GM12864 (cell line): ENCODE measurements around the gene SMIM24.
"Not testable (repeated sequence)": the region's sequence is repeated elsewhere in the genome, so short reads cannot be mapped to it uniquely, and the experiment has no call there.

Source experiments
- DNase-seq: peaks from one replicate; pipeline ENCODE4 v3.0.0-alpha.2; 2011; ENCODE audit warnings: low read depth
- H3K4me3 ChIP-seq: 2 replicates; pipeline ENCODE4 v1.5.1; 2011; ENCODE audit warnings: mild to moderate bottlenecking, low read depth, low read length, control low read depth
- CTCF ChIP-seq: IDR thresholded peaks from 2 replicates; pipeline ENCODE4 v1.5.1; 2011; ENCODE audit warnings: low read depth, mild to moderate bottlenecking, moderate library complexity, low read length, control low read depth, inconsistent platforms; ENCODE audit errors: missing control alignments

Gene SMIM24

DNA sequence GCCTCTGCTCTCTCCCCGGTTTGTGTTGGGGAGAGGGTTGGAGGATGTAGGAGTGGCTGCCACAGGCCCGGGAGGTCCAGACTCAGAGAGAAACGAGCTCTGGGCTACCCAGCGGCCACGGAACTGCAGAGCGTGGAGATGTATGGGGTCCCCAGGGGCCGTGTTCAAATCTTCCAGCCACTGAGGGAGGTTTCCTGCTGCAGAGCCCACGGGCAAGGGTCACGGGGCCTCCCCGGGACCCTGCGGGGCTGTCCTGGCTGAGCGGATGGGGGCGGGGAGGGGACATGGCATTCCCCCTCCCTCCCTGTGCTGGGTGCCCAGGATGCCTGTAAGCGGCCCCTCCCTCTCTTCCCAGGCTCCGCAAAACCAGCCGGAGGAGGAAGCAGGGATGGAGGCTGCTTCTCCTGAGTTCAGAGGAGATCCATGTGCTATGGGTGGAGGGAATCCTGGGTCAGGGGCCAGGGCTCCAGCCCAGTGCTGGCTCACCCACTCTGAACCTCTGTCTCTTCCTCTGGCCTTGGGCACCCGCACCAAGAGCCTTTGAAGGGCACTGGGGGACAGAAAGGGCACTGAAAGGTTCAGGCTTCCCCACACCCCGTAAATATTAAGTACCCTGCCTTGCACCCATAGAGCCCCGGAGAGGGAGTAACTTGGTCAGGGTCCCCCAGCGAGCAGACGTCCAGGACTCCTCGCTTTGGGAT, 22.6 kb downstream of the SMIM24 start:
- DNase-seq, result no peak
- no peak overlapping the region for H3K4me3 ChIP-seq
- no peak for TF ChIP-seq CTCF

DNA sequence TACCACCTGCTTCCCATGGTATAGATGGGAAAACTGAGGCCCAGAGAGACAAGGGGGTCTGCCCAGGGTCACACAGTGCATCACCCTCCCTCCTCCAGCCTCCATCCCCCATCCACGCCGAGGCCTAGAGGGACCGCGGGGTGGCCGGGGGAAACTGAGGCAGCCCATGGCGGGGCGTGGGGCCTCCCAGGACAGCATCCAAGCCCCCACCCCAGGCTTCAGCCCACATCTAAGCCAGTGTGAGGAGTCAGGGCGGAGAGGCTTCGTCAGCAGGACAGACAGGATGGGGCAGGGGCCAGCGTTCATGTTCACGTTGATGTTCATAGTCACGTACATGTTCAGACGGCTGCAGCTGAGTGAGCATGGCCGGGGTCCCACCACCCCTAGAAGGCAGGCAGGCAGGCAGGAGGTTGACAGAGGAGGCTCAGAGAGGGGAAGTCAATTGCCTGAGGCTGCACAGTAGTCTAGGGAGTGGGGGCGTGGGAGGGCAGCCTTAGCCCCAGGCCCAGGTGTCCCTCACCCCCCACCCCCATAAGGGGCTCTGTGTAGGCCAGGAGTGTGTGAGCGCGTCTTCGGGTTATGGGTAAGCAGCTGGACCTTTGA, 23.3 kb downstream of the SMIM24 start:
- no peak overlapping the region for H3K4me3 ChIP-seq
- TF ChIP-seq CTCF, result no peak
- DNase-seq, result no peak

DNA sequence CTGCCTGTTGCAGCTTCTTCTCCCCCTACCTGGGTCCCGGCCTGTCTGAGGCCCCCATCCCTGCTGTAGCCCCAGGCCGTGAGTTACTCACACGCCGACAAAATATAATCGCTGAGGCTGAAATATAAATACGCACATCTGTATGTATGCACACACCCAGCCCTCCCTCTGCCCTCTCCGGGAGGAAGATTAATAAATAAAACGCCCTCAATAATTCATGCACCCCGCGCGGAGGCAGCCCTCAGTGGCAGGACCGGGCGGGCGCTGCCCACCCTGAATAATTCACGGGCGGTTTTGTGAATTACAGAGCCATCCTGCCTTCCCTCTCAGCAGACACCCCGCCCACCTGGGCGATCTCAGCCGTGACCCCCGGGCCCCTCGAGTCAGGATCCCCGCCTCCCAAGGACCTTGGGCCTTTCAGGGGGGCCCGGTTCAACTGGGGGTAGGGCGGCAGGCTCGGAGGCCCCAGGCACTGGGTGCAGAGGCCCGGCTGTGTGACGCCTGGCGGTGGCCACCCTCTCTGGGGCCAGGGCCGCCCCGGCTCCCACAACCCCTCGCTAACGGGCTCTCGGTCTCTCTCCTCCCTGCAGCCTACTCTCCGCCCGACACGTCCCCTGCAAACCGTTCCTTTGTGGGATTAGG, 24.2 kb downstream of the SMIM24 start:
- H3K4me3 ChIP-seq, result no peak overlapping the region
- no peak for DNase-seq
- no peak for TF ChIP-seq CTCF

DNA sequence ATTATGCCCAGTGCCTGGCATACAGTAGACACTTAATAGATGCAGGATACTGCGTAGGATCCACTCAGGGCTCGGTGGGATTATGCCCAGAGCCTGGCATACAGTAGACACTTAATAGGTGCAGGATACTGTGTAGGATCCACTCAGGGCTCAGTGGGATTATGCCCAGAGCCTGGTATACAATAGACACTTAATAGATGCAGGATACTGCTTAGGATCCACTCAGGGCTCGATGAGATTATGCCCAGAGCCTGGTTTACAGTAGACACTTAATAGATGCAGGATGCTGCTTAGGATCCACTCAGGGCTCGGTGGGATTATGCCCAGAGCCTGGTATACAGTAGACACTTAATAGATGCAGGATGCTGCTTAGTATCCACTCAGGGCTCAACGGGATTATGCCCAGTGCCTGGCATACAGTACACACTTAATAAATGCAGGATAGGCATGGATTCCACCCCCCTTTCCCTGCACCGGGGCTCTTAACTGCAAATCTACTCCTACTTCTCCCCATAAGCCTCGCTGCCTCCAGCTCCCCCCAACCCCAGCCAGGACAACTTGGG, 24.9 kb downstream of the SMIM24 start:
- no peak for DNase-seq
- H3K4me3 ChIP-seq, result no peak overlapping the region
- TF ChIP-seq CTCF, result no peak

DNA sequence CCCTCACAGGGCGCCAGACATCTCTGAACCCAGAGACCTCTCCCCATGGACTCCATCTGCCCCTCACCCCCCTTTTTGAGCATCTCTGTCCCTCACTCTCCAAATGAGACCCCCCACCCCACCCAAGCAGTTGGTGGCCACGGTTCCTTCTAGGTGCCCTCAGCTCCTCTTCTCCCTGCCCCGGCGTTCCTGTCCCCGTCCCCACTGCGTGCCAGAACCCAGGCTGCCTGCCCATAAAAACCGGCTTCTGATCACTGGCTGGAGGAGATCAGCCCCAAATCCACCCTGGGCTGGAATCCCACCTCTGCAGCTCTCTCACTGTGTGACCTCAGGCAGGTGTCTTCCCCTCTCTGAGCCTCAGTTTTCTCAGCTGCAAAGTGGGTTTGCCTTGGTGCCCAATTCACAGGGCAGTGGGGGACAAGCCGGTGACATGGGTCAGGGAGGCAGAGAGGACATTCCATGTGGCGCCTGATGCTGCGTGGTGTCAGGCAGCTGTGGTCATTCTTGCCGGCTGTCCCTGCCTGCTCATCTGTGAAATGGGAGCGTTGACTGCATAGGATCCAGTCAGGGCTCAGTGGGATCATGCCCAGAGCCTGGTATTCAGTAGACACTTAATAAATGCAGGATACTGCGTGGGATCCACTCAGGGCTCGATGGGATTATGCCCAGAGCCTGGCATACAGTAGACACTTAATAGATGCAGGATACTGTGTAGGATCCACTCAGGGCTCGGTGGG, 25.5 kb downstream of the SMIM24 start:
- no peak overlapping the region for H3K4me3 ChIP-seq
- no peak for DNase-seq
- no peak for TF ChIP-seq CTCF

DNA sequence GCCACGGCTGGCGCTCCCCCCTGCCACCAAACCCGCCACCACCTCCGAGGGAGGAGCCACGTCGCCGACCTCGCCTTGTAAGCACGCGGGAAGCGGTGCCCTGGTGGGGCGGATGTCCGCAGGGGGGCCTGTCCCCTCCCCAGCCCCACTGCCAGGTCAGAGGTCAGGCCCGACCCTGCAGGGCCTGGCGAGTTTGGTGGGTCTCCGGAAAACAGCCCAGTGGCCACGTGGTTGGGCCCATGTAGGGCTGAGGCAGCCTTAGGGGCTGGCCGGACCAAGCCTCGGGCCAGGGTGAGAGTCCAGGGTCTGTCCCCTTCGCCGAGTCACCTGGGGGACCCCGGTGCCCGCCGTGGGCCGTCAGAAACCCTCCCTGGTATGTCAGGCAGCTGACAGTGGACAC, 26.5 kb downstream of the SMIM24 start:
- H3K4me3 ChIP-seq, result no peak overlapping the region
- no peak for DNase-seq
- TF ChIP-seq CTCF, result no peak

- H3K4me3 ChIP-seq, DNase-seq: not testable (repeated sequence)
These were observed 27.4 kb downstream of the SMIM24 start for GRCh38 chr19:3452942-3453214.
